Measurements from ENCODE around the gene BOC. TPM values are rescaled to one million over a fixed set of nuclear protein-coding genes. Genes with fewer than 3 reads are reported as not detected.

The BOC gene
- polyA plus RNA-seq, 3 donors from 2014 or later = not detected

DNA sequence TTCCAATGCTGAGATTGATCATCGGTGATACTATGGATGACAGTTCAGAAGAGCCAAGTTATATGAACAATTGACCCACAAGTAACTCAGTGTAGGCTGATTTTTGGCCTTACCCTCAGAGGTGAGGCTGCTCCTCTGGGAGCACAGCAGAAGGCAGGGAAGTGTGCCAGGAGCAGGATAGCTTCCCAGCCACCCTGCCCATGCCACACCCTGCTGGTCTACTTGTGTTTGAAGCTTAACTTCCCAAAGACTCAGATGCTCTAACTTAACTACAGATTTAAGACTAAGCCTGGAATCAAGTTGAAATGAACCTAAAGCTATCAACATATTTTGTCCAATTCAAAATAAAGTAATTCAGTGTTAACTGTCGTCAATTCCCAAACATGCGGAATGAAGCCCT is 77.5 kb downstream of the BOC start:
- H3K27ac Mint-ChIP-seq = no peak overlapping the region
- H3K27me3 Mint-ChIP-seq (ENCODE audit: low read depth in 3 of 3) = peaks cover 0 to 5% (median 2%) of the 10 kb centered on the region in 3 donors
- H3K4me3 Mint-ChIP-seq = no peak overlapping the region
- no peaks in the 10 kb centered on the region for H3K4me1 Mint-ChIP-seq
- DNase-seq = no peak
- no peaks in the 10 kb centered on the region for H3K9me3 Mint-ChIP-seq
- H3K36me3 Mint-ChIP-seq = no peaks in the 10 kb centered on the region

DNA sequence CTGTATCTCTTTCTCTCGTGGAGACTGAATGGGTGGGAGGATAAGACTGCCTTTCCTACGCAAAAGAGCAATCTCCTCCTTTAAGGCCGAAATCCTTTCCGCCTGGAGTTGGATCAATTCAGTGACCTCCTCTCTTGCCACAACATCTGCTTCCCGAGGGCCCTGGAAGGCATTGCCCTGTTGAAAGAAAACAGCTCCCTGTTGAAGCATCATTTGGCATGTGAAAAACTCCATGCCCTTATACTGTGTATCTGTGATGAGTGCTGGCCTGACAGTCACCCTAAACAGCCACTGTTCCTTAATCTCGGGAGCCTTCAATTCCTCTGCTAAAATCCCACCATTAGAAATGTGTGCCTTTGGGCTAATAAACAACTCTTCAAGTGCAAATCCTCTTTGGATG is 80.2 kb downstream of the BOC start:
- no peak overlapping the region for H3K4me3 Mint-ChIP-seq
- H3K9me3 Mint-ChIP-seq = no peaks in the 10 kb centered on the region
- H3K36me3 Mint-ChIP-seq = no peaks in the 10 kb centered on the region
- no peak overlapping the region for H3K27ac Mint-ChIP-seq
- no peaks in the 10 kb centered on the region for H3K4me1 Mint-ChIP-seq
- no peak for DNase-seq
- peaks cover 0 to 2% (median 0%) of the 10 kb centered on the region in 3 donors for H3K27me3 Mint-ChIP-seq (ENCODE audit: low read depth in 3 of 3)

DNA sequence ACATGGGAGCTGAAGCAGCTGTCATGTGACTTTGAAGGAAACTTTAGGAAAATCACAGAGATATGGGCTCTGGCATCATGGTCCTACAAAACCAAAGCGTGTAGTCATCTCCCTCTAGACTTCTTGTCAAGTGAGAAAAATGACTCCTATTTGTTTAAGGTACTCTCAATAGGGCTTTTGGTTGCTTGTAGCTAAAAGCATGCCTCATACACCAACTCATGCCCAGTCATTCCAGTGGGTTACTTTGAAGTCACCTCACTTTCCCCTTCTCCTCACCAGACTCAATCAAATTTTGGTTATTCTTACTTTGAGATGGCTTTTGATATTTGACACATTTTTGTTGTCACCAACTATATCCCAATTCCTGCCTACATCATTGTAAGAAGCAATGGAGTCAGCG is 81.6 kb downstream of the BOC start:
- no peaks in the 10 kb centered on the region for H3K4me1 Mint-ChIP-seq
- no peak overlapping the region for H3K4me3 Mint-ChIP-seq
- H3K27me3 Mint-ChIP-seq (ENCODE audit: low read depth in 3 of 3) = peaks cover 0 to 2% (median 0%) of the 10 kb centered on the region in 3 donors
- H3K9me3 Mint-ChIP-seq = no peaks in the 10 kb centered on the region
- no peak for DNase-seq
- no peak overlapping the region for H3K27ac Mint-ChIP-seq
- H3K36me3 Mint-ChIP-seq = no peaks in the 10 kb centered on the region

DNA sequence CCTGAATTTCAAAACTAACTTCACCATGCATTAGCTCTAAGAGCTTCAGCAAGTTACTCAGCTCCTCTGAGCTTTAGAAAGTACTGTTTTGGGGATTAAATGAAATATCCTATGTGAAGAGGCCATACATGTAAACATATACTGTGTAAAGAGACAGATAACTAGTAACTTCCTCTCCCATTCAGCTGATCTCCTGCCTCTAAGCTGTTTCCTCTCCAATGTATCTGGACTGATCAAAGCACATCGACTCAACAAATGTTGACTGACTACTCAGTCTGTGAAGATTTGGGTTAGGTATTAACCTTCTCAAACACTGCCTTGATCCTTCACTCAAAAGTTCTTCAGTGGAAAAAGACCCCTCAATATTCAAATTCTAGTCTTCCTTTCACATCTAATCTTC is 82.0 kb downstream of the BOC start:
- Mint-ChIP-seq H3K27ac (no peak overlapping the region), H3K27me3 (ENCODE audit: low read depth in 3 of 3) (peaks cover 0 to 2% (median 0%) of the 10 kb centered on the region in 3 donors), H3K4me3 (no peak overlapping the region), H3K36me3 (no peaks in the 10 kb centered on the region), H3K4me1 (no peaks in the 10 kb centered on the region), H3K9me3 (no peaks in the 10 kb centered on the region)
- no peak for DNase-seq

DNA sequence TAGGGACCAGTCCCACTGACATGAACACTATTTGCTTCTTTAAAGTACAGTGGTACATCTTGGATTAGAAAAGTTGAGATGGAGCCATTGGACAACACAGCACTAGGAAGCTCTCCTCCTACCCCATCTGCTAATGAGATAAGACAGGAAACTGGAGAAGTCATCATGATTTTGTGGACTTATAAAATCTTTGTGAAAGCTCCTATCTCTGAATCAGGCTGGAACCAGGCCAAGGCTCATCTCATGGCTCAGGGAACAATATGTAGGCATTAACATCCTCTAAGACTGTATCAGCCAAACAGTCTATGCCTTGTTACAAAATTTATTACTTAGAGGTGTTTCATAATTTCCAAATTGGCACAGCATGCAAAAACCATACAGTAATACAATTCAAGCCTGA is 84.1 kb downstream of the BOC start:
- Mint-ChIP-seq H3K27me3 (ENCODE audit: low read depth in 3 of 3) (no peaks in the 10 kb centered on the region), H3K9me3 (no peaks in the 10 kb centered on the region)

DNA sequence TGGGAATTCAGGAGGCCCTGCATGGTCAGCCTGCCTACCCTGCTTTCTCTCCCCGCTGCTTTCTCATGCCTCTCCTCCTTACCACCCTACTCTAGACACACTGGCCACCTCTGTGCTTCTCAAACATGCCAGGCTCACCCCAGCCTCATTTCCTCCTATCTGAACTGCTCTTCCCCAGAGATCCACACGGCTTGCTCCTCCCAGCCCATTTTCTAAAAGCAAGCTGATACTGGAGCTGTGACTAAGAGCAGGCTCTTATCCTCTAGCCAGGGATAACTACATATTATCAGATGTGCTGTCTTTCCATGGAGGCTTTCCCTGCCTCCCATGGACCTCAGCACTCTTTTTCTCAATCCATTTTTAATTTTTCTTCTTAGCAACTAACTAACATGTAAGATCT is 85.9 kb downstream of the BOC start:
- no peaks in the 10 kb centered on the region for H3K27me3 Mint-ChIP-seq (ENCODE audit: low read depth in 3 of 3)
- H3K9me3 Mint-ChIP-seq = no peaks in the 10 kb centered on the region
- no peaks in the 10 kb centered on the region for H3K4me1 Mint-ChIP-seq
- no peak overlapping the region for H3K27ac Mint-ChIP-seq
- DNase-seq = no peak
- H3K4me3 Mint-ChIP-seq = no peak overlapping the region
- peaks cover 0 to 4% (median 0%) of the 10 kb centered on the region in 3 donors for H3K36me3 Mint-ChIP-seq

More for the DNA sequence above, 84.1 kb downstream of the BOC start:
- no peaks in the 10 kb centered on the region for H3K4me1 Mint-ChIP-seq
- no peak overlapping the region for H3K4me3 Mint-ChIP-seq
- H3K36me3 Mint-ChIP-seq = peaks cover 0 to 4% (median 0%) of the 10 kb centered on the region in 3 donors
- no peak for DNase-seq
- H3K27ac Mint-ChIP-seq = no peak overlapping the region

DNA sequence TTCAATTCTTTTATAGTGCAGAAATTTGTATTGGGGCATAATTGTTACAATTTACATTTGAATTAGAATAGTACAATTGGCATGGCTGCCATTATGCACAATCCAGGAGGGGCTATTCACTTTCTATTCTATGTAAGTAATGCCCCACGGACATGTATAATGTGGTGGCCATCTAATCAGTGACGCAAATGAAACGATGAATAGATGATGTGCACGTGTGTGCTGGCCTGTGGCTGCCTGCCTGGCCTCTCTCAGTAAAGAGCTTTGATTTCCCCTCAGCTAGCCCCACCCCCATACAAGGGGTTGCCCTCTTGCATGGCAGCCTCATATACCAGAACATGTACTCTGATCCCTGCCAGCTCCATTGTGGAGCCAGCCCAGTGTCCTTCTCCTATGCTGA is 86.5 kb downstream of the BOC start:
- Mint-ChIP-seq H3K4me1 (no peaks in the 10 kb centered on the region), H3K36me3 (peaks cover 0 to 4% (median 0%) of the 10 kb centered on the region in 3 donors), H3K27ac (no peak overlapping the region), H3K27me3 (ENCODE audit: low read depth in 3 of 3) (no peaks in the 10 kb centered on the region), H3K4me3 (no peak overlapping the region), H3K9me3 (no peaks in the 10 kb centered on the region)
- DNase-seq = no peak

DNA sequence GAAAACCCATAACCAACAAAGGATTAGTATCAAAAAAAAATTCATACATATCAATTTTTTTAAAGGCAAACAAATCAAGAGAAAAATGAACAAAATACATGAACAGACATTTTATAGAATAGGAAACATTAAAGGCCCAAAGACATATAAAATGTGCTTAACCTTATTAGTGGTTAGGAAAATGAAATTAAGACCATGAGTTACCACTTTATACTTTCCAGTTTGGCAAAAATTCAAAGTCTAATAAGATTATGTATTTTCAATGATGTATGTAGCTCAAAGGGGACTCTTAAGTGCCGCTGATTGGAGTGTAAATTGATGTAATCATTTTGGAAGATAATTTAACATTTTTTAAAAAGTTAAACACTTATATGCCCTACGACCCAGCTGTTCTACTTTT is 89.2 kb downstream of the BOC start:
- Mint-ChIP-seq H3K9me3 (no peaks in the 10 kb centered on the region), H3K4me1 (no peaks in the 10 kb centered on the region), H3K27ac (no peak overlapping the region), H3K27me3 (ENCODE audit: low read depth in 3 of 3) (no peaks in the 10 kb centered on the region), H3K4me3 (no peak overlapping the region), H3K36me3 (peaks cover 0 to 4% (median 0%) of the 10 kb centered on the region in 3 donors)
- DNase-seq = no peak

DNA sequence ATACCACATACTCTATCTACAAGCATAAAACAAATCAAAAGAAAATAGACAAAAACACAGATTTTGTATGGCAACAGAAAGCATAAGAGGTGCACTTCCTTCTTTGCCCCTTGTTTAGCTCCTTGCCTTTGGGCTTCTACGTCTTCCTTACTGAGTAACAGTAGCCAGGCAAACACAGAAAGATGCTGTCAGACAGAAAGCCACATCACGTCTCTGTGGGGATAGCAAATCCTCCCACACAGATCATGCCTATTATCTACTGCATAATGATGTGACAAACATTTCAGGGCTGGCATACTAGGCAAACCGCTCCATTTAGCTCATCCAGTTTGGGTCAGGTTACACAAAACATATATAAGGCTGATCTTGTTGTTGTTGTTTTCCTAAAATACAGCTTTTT is 92.7 kb downstream of the BOC start:
- Mint-ChIP-seq H3K4me3 (no peak overlapping the region), H3K27ac (no peak overlapping the region), H3K9me3 (no peaks in the 10 kb centered on the region), H3K27me3 (ENCODE audit: low read depth in 3 of 3) (no peaks in the 10 kb centered on the region), H3K4me1 (no peaks in the 10 kb centered on the region), H3K36me3 (peaks cover 0 to 3% (median 0%) of the 10 kb centered on the region in 3 donors)
- DNase-seq = no peak

DNA sequence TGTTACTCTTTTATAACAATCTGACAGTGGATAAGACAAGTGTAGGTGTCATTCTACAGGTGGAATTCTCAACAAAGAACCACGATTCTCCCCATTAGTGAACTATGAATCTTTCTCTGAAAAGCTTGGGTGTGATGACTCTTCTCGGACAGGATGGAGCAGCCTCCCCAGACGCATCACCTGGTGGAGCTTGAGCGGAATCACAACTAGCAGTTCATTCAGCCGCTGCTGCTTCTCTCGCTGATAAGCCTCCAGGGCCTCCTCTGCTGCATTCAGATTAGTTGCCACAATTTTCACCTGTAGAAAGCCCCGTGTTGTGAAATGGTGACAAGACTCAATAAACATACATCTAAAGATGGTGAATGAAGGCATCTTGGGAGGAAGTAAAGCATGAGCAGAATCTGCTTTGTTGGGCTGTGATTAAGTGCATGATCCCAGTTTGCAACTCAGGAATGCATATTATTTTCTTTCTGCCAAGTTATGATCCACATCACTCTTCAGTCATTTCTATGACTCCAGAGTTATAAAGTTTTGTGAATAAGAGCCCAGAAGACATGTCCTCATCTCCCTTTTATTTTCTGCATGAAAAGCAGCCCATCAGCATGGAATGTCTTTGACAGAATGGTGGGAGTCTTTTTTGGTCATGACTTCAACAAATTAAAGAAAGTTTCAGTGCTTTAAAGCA is 93.6 kb downstream of the BOC start:
- H3K27me3 Mint-ChIP-seq (ENCODE audit: low read depth in 3 of 3) = no peaks in the 10 kb centered on the region
- DNase-seq = no peak
- no peak overlapping the region for H3K4me3 Mint-ChIP-seq
- H3K4me1 Mint-ChIP-seq = no peaks in the 10 kb centered on the region
- no peaks in the 10 kb centered on the region for H3K9me3 Mint-ChIP-seq
- H3K27ac Mint-ChIP-seq = no peak overlapping the region
- peaks cover 0 to 3% (median 0%) of the 10 kb centered on the region in 3 donors for H3K36me3 Mint-ChIP-seq

DNA sequence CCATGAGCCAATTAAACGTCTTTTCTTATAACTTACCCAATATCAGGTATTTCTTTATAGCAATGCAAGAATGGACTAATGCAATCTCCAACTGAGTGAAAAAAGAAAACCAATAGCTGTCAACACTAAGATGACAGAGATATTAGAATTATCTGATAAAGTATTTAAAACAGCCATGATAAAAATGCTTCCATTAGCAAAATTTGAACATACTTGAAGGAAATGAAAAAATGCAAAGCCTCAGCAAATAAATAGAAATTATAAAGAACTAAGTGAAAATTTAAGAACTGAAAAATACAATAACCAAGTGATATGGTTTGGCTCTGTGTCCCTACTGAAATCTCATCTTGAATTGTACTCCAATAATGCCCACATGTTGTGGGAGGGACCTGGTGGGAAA is 99.6 kb downstream of the BOC start:
- peaks cover 9 to 27% (median 20%) of the 10 kb centered on the region in 6 donors for H3K9me3 Mint-ChIP-seq
- peaks cover 0 to 3% (median 2%) of the 10 kb centered on the region in 3 donors for H3K27me3 Mint-ChIP-seq (ENCODE audit: low read depth in 3 of 3)
- H3K4me3 Mint-ChIP-seq = no peak overlapping the region
- peaks cover 0 to 3% of the 10 kb centered on the region in 2 donors for H3K4me1 Mint-ChIP-seq
- no peak for DNase-seq
- H3K27ac Mint-ChIP-seq = no peak overlapping the region
- peaks cover 29 to 42% (median 34%) of the 10 kb centered on the region in 3 donors for H3K36me3 Mint-ChIP-seq

DNA sequence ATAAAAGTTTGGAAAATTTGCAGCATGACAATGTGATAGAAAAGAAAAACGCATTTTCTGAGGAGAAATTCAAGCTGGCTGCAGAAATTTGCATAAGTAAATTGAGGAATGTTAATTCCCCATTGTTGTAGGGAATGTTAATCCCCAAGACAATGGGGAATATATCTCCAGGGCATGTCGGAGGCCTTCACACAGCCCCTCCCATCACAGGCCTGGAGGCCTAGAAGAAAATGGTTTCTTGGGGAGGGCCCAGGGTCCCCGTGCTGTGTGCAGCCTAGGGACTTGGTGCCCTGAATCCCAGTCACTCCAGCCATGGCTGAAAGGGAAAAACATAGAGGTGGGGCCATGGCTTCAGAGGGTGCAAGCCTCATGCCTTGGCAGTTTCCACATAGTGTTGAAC is 101.1 kb downstream of the BOC start:
- Mint-ChIP-seq H3K36me3 (peaks cover 33 to 49% (median 39%) of the 10 kb centered on the region in 3 donors), H3K27ac (no peak overlapping the region), H3K9me3 (peaks cover 9 to 30% (median 21%) of the 10 kb centered on the region in 6 donors), H3K27me3 (ENCODE audit: low read depth in 3 of 3) (peaks cover 0 to 3% (median 2%) of the 10 kb centered on the region in 3 donors), H3K4me1 (peaks cover 0 to 7% of the 10 kb centered on the region in 2 donors), H3K4me3 (no peak overlapping the region)
- DNase-seq = no peak

DNA sequence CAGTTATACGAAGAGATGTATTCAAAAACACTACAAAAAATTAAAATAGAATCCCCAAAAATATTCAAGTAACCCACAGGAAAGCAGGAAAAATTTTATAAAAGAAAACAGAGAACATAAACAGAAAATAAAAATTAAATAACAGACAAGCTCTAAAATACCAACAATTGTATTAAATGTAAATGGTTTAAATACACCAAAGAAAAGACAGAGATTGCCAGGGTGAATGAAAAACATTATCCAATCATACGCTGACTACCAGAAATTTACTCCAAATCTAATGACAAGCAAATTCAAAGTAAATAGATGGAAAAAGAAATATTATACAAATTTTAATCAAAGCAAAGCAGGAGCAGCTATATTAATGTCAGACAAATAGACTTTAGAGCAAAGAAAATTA is 103.6 kb downstream of the BOC start:
- H3K27ac Mint-ChIP-seq = no peak overlapping the region
- no peak for DNase-seq

DNA sequence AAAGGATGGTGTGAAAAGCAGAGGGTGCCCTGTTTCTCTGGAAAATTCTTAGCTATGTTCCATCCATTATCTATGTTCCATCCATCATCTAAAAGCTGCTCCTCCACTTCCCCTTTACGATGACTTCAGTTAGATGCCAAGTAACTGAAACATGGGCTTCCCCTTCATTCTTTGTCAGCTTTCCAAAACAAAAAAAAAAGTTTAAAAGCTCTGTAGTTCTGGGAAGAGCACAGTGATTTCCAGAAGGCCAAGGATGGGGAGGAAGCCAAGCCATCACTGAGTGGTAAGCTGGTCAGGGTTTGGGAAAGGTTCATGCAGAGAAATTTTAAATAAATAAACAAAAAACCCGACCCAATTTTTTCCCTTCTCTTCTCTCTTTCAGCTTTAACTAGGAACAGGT is 118.4 kb downstream of the BOC start:
- Mint-ChIP-seq H3K9me3 (peaks cover 0 to 3% (median 0%) of the 10 kb centered on the region in 6 donors), H3K4me1 (no peaks in the 10 kb centered on the region), H3K36me3 (peaks cover 13 to 27% (median 18%) of the 10 kb centered on the region in 3 donors), H3K27ac (no peak overlapping the region), H3K27me3 (ENCODE audit: low read depth in 3 of 3) (peaks cover 0 to 2% (median 0%) of the 10 kb centered on the region in 3 donors), H3K4me3 (no peak overlapping the region)
- no peak for DNase-seq

More for the DNA sequence above, 103.6 kb downstream of the BOC start:
- no peak overlapping the region for H3K4me3 Mint-ChIP-seq
- peaks cover 0 to 3% (median 2%) of the 10 kb centered on the region in 3 donors for H3K27me3 Mint-ChIP-seq (ENCODE audit: low read depth in 3 of 3)
- H3K4me1 Mint-ChIP-seq = peaks cover 0 to 7% of the 10 kb centered on the region in 2 donors
- peaks cover 33 to 55% (median 46%) of the 10 kb centered on the region in 3 donors for H3K36me3 Mint-ChIP-seq
- peaks cover 9 to 30% (median 21%) of the 10 kb centered on the region in 6 donors for H3K9me3 Mint-ChIP-seq

DNA sequence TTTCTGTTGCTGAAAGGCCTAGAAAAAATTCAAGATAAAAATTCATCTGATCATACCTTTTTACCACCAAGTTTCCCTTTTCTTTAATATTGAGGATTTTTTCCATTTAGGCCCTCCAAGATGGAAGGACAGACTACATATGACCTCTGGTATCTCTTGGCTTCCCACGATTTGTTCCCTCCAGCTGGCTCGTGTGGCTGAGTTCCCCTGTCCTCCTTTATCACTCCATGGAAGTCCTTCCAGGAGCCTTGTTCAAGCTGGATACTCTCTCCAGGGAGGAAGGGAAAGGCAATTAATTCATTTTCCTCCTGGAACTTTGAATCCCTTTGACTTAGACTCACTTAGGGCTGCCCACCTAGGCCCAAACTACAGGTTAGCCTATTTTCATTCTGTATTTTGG is 119.4 kb downstream of the BOC start:
- Mint-ChIP-seq H3K4me3 (no peak overlapping the region), H3K9me3 (peaks cover 0 to 3% (median 0%) of the 10 kb centered on the region in 6 donors), H3K27me3 (ENCODE audit: low read depth in 3 of 3) (peaks cover 0 to 2% (median 0%) of the 10 kb centered on the region in 3 donors), H3K36me3 (peaks cover 13 to 23% (median 19%) of the 10 kb centered on the region in 3 donors), H3K27ac (no peak overlapping the region), H3K4me1 (no peaks in the 10 kb centered on the region)
- no peak for DNase-seq

All from immature natural killer cell (primary cell).